Loucy (cell line): Measurements from ENCODE around the gene FBXO42.

Source experiments
- H2AFZ ChIP-seq: fragments of 200-600 bp; sonication (generic); 2 replicates; pipeline ENCODE4 v1.6.0; 2016; ENCODE audit warnings: antibody characterized with exemption, mild to moderate bottlenecking, low read length, moderate library complexity
- H3F3A ChIP-seq: fragments of 200-600 bp; 2 replicates; pipeline ENCODE4 v1.6.0; 2016; ENCODE audit warnings: antibody characterized with exemption, low read depth, mild to moderate bottlenecking
- H3K27me3 ChIP-seq: fragments of 200-600 bp; sonication (generic); 2 replicates; pipeline ENCODE4 v1.6.1; 2014; ENCODE audit warnings: low read length, mild to moderate bottlenecking; ENCODE audit not compliant: insufficient read depth, poor library complexity, severe bottlenecking
- H3K36me3 ChIP-seq: fragments of 200-600 bp; sonication (generic); 2 replicates; pipeline ENCODE4 v1.6.1; 2016; ENCODE audit warnings: low read length; ENCODE audit not compliant: insufficient read depth
- H3K4me1 ChIP-seq: fragments of 200-600 bp; sonication (generic); 2 replicates; pipeline ENCODE4 v1.5.1; 2014; ENCODE audit warnings: low read length, mild to moderate bottlenecking; ENCODE audit not compliant: insufficient read depth, poor library complexity, severe bottlenecking
- H3K4me2 ChIP-seq: fragments of 200-600 bp; sonication (generic); 2 replicates; pipeline ENCODE4 v1.6.0; 2014; ENCODE audit warnings: antibody characterized with exemption, low read length, low read depth, mild to moderate bottlenecking; ENCODE audit not compliant: poor library complexity, severe bottlenecking
- H3K4me3 ChIP-seq: fragments of 200-600 bp; sonication (generic); 2 replicates; pipeline ENCODE4 v1.5.1; 2014; ENCODE audit warnings: low read length, mild to moderate bottlenecking, mixed read lengths; ENCODE audit not compliant: poor library complexity, severe bottlenecking
- H3K79me2 ChIP-seq: fragments of 200-600 bp; sonication (generic); 2 replicates; pipeline ENCODE4 v1.6.1; 2014; ENCODE audit warnings: low read length; ENCODE audit not compliant: insufficient read depth
- H3K9ac ChIP-seq: fragments of 200-600 bp; sonication (generic); 2 replicates; pipeline ENCODE4 v1.6.0; 2014; ENCODE audit warnings: mild to moderate bottlenecking, low read depth, low read length, moderate library complexity; ENCODE audit not compliant: poor library complexity, severe bottlenecking
- H3K9me2 ChIP-seq: fragments of 200-600 bp; sonication (generic); replicated peaks from 2 replicates; pipeline ENCODE4 v1.6.1; 2016; ENCODE audit warnings: low read depth, low read length, mixed read lengths
- H3K9me3 ChIP-seq: fragments of 200-600 bp; sonication (generic); 2 replicates; pipeline ENCODE4 v1.6.1; 2014; ENCODE audit warnings: mild to moderate bottlenecking, antibody characterized with exemption, low read length, low read depth; ENCODE audit not compliant: insufficient read depth
- H4K20me1 ChIP-seq: fragments of 200-600 bp; sonication (generic); 2 replicates; pipeline ENCODE4 v1.6.0; 2014; ENCODE audit warnings: antibody characterized with exemption, low read length, mild to moderate bottlenecking; ENCODE audit not compliant: insufficient read depth, poor library complexity, severe bottlenecking
- CTCF ChIP-seq: fragments of 200-600 bp; sonication (generic); conservative IDR thresholded peaks from 2 replicates; pipeline ENCODE4 v1.5.1; 2014; ENCODE audit warnings: mild to moderate bottlenecking, antibody characterized with exemption, low read length
- EZH2phosphoT487 ChIP-seq: fragments of 200-600 bp; IDR thresholded peaks from 2 replicates; pipeline ENCODE4 v1.6.1; 2018; ENCODE audit warnings: antibody characterized with exemption, mild to moderate bottlenecking, moderate library complexity, borderline replicate concordance

FBXO42 gene

GRCh38 chr1:16351994-16352841 lies at the start of gene FBXO42:
Gene FBXO42 (minus strand): TSS chr1:16352480. CDS start chr1:16315418, 37,062 bp downstream.
- Histone ChIP-seq H4K20me1 (peaks cover 35% of the 10 kb centered on the region), H3K27me3 (no peaks in the 10 kb centered on the region), H3K9me3 (no peaks in the 10 kb centered on the region), H3K4me1 (peaks cover 32% of the 10 kb centered on the region), H3K4me3 (peak within 1 kb of the TSS; percentile 96), H3K9ac (peak within 1 kb of the TSS; percentile 78), H3K79me2 (peaks cover 50% of the 10 kb centered on the region), H3K4me2 (peak within 1 kb of the TSS; percentile 99), H3F3A (no peaks in the 10 kb centered on the region), H3K9me2 (no peaks in the 10 kb centered on the region), H2AFZ (peak within 1 kb of the TSS; percentile 90), H3K36me3 (no peaks in the 10 kb centered on the region)
- peak; percentile 45 for TF ChIP-seq CTCF
- no peak for TF ChIP-seq EZH2phosphoT487

GRCh38 chr1:16398371-16398953 lies 46.2 kb upstream of the FBXO42 start:
- no peak for TF ChIP-seq EZH2phosphoT487
- no peak for TF ChIP-seq CTCF
- H3K27me3 ChIP-seq = no peaks in the 10 kb centered on the region
- H4K20me1 ChIP-seq = peaks cover 3% of the 10 kb centered on the region
- no peaks in the 10 kb centered on the region for H3F3A ChIP-seq
- no peak overlapping the region for H2AFZ ChIP-seq
- no peaks in the 10 kb centered on the region for H3K9me2 ChIP-seq
- H3K9ac ChIP-seq = no peak overlapping the region
- H3K36me3 ChIP-seq = peaks cover 64% of the 10 kb centered on the region; the same call in 1 of the 2 replicates
- no peaks in the 10 kb centered on the region for H3K9me3 ChIP-seq
- H3K4me1 ChIP-seq = no peaks in the 10 kb centered on the region
- H3K4me2 ChIP-seq = no peak overlapping the region
- H3K4me3 ChIP-seq = no peak overlapping the region
- H3K79me2 ChIP-seq = peaks cover 10% of the 10 kb centered on the region; the same call in 1 of the 2 replicates

- H2AFZ ChIP-seq = no peak overlapping the region
- peaks cover 24% of the 10 kb centered on the region for H3K79me2 ChIP-seq
- H3K9me2 ChIP-seq = no peaks in the 10 kb centered on the region
- no peak for TF ChIP-seq EZH2phosphoT487
- TF ChIP-seq CTCF = no peak
- peaks cover 10% of the 10 kb centered on the region for H4K20me1 ChIP-seq
- H3K4me2 ChIP-seq = no peak overlapping the region
- H3K36me3 ChIP-seq = peaks cover 70% of the 10 kb centered on the region; the same call in 1 of the 2 replicates
- H3K4me3 ChIP-seq = no peak overlapping the region
- no peaks in the 10 kb centered on the region for H3K27me3 ChIP-seq
- no peaks in the 10 kb centered on the region for H3K9me3 ChIP-seq
- H3K4me1 ChIP-seq = no peaks in the 10 kb centered on the region
- no peaks in the 10 kb centered on the region for H3F3A ChIP-seq
- no peak overlapping the region for H3K9ac ChIP-seq
Observed at GRCh38 chr1:16397120-16397519, 44.8 kb upstream of the FBXO42 start.
